Measurements from ENCODE around the gene TNRC6C. TPM values are rescaled to one million over a fixed set of nuclear protein-coding genes. Genes with fewer than 3 reads are reported as not detected.

TNRC6C gene
- total and polyA plus RNA-seq, 2 of the 13 experiments (the other 11 are each of a cell fraction or from before 2014, with no cell fraction given) = 0.66 to 4.9 TPM

- TF ChIP-seq ZFP82 (CRISPR knock-in tag; IDR thresholded peaks at IDR 0.05; ENCODE audit: borderline replicate concordance) (no peak), SP1 (IDR thresholded peaks at IDR 0.05) (no peak), SP1 (CRISPR knock-in tag; IDR thresholded peaks at IDR 0.05) (0 out of 2 replicates have a peak, but pooled peaks have one; percentile 11), ZNF24 (IDR thresholded peaks at IDR 0.05) (no peak), TEAD3 (CRISPR knock-in tag; optimal IDR thresholded peaks at IDR 0.05; ENCODE audit: borderline replicate concordance) (peak; percentile 30), ZNF350 (CRISPR knock-in tag; IDR thresholded peaks at IDR 0.05; ENCODE audit: borderline replicate concordance, low read depth) (0 out of 2 replicates have a peak, but pooled peaks have one; percentile 30), ZNF574 (CRISPR knock-in tag; IDR thresholded peaks at IDR 0.05) (0 out of 2 replicates have a peak, but pooled peaks have one; percentile 17), NFATC3 (CRISPR knock-in tag; IDR thresholded peaks at IDR 0.05) (no peak), ZNF17 (CRISPR knock-in tag; IDR thresholded peaks at IDR 0.05) (no peak), ZNF616 (CRISPR knock-in tag; IDR thresholded peaks at IDR 0.05; ENCODE audit: low read depth) (0 out of 2 replicates have a peak, but pooled peaks have one; percentile 39), ZNF816 (CRISPR knock-in tag; IDR thresholded peaks at IDR 0.05; ENCODE audit: borderline replicate concordance) (no peak), TFDP1 (CRISPR knock-in tag; IDR thresholded peaks at IDR 0.05; ENCODE audit: borderline replicate concordance) (peak; percentile 11; the same call in 1 of the 2 replicates), ZNF839 (CRISPR knock-in tag; IDR thresholded peaks at IDR 0.05; ENCODE audit: borderline replicate concordance) (no peak), GABPB1 (CRISPR knock-in tag; IDR thresholded peaks at IDR 0.05) (peak; percentile 69), CCDC6 (CRISPR knock-in tag; IDR thresholded peaks at IDR 0.05) (no peak), ZNF878 (CRISPR knock-in tag; IDR thresholded peaks at IDR 0.05) (no peak), ZNF12 (CRISPR knock-in tag; IDR thresholded peaks at IDR 0.05) (no peak), ZNF235 (CRISPR knock-in tag; IDR thresholded peaks at IDR 0.05; ENCODE audit: borderline replicate concordance) (no peak), PATZ1 (CRISPR knock-in tag; IDR thresholded peaks at IDR 0.05) (peak; percentile 85), SAFB2 (CRISPR knock-in tag; IDR thresholded peaks at IDR 0.05; ENCODE audit: borderline replicate concordance, low read depth) (peak; percentile 39; the same call in 1 of the 2 replicates), MEIS1 (CRISPR knock-in tag; IDR thresholded peaks at IDR 0.05; ENCODE audit: borderline replicate concordance) (no peak), ASH2L (IDR thresholded peaks at IDR 0.05; ENCODE audit: insufficient read length, low read depth, low read length) (peak; percentile 32), WIZ (CRISPR knock-in tag; IDR thresholded peaks at IDR 0.05) (0 out of 2 replicates have a peak, but pooled peaks have one; percentile 30), ARID2 (CRISPR knock-in tag; IDR thresholded peaks at IDR 0.05; ENCODE audit: borderline replicate concordance) (no peak), PITX1 (CRISPR knock-in tag; IDR thresholded peaks at IDR 0.05) (peak; percentile 50; the same call in 1 of the 2 replicates)
Measured at GRCh38 chr17:78148286-78149016, 189.9 kb downstream of the TNRC6C start (continued).
